K562 (cell line): ENCODE data around the gene ANKRD61. TPM values are rescaled to one million over a fixed set of nuclear protein-coding genes. Genes with fewer than 3 reads are reported as not detected.

Source experiments
- ATF4 ChIP-seq: fragments of 450-650 bp; formaldehyde crosslinking; IDR thresholded peaks from 2 replicates; pipeline ENCODE4 v1.4.0; 2022; ENCODE audit warnings: mild to moderate bottlenecking, moderate library complexity
- BCOR ChIP-seq: fragments of 450-650 bp; IDR thresholded peaks from 2 replicates; pipeline ENCODE4 v1.6.1; 2016
- CREB1 ChIP-seq, 2 experiments: sonication (generic) in 1 of 2; formaldehyde crosslinking in 1 of 2; IDR thresholded peaks; 2 replicates each; pipeline versions ENCODE4 v1.6.1 to v1.8.0; 2012 to 2022; ENCODE audit warnings: inconsistent platforms in 1 of 2, mild to moderate bottlenecking in 1 of 2, missing genetic modification reagents in 1 of 2, moderate library complexity in 1 of 2
- DPF2 ChIP-seq: fragments of 450-650 bp; IDR thresholded peaks from 2 replicates; pipeline ENCODE4 v1.6.1; 2016
- FOXK2 ChIP-seq, 2 experiments: fragments of 450-650 bp; IDR thresholded peaks in 1 of 2; conservative IDR thresholded peaks in 1 of 2; 2 replicates each; pipeline ENCODE4 v1.6.1; 2016; ENCODE audit warnings: low read depth in 2 of 2, mild to moderate bottlenecking in 1 of 2
- ID3 ChIP-seq, 2 experiments: fragments of 250-450 bp in 1 of 2; fragments of 450-650 bp in 1 of 2; sonication (Bioruptor Pico) in 1 of 2; IDR thresholded peaks; 2 replicates each; pipeline versions ENCODE4 v1.6.1 to v1.8.0; 2016 to 2021; ENCODE audit warnings: mild to moderate bottlenecking in 2 of 2, moderate library complexity in 2 of 2, missing compliant biosample characterization in 1 of 2, missing genetic modification characterization in 1 of 2
- MTA2 ChIP-seq: fragments of 450-650 bp; IDR thresholded peaks from 2 replicates; pipeline ENCODE4 v1.6.1; 2016; ENCODE audit warnings: low read depth
- NFYB ChIP-seq: IDR thresholded peaks from 2 replicates; pipeline ENCODE4 v1.6.1; 2011; ENCODE audit warnings: mild to moderate bottlenecking, moderate library complexity; ENCODE audit not compliant: insufficient read length; ENCODE audit errors: extremely low read depth
- POLR2G ChIP-seq: fragments of 200-400 bp; formaldehyde crosslinking; IDR thresholded peaks from 2 replicates; pipeline ENCODE4 v1.6.1; 2017; ENCODE audit warnings: low read depth, mild to moderate bottlenecking, antibody characterized with exemption, low read length, moderate library complexity
- SMARCE1 ChIP-seq: fragments of 450-650 bp; IDR thresholded peaks from 2 replicates; pipeline ENCODE4 v1.7.1; 2016; ENCODE audit warnings: mild to moderate bottlenecking
- SRSF1 ChIP-seq: fragments of 200-400 bp; formaldehyde crosslinking; IDR thresholded peaks from 2 replicates; pipeline ENCODE4 v1.6.1; 2017; ENCODE audit warnings: mild to moderate bottlenecking, low read depth, low read length, moderate library complexity
- STAT6 ChIP-seq: sonication (generic); formaldehyde crosslinking; IDR thresholded peaks from 2 replicates; pipeline ENCODE4 v1.8.1; 2023; ENCODE audit warnings: mild to moderate bottlenecking, missing genetic modification reagents
- USF2 ChIP-seq: sonication (generic); formaldehyde crosslinking; IDR thresholded peaks from 2 replicates; pipeline ENCODE4 v1.5.0; 2020; ENCODE audit warnings: missing genetic modification reagents
- ZBTB8A ChIP-seq: fragments of 450-650 bp; IDR thresholded peaks from 2 replicates; pipeline ENCODE4 v1.6.1; 2018; ENCODE audit warnings: mild to moderate bottlenecking, moderate library complexity; ENCODE audit not compliant: partially characterized antibody
- ZFP30 ChIP-seq: fragments of 250-450 bp; sonication (Bioruptor Pico); IDR thresholded peaks from 2 replicates; pipeline ENCODE4 v1.8.0; 2022; ENCODE audit warnings: moderate library complexity, mild to moderate bottlenecking, inconsistent platforms, borderline replicate concordance
- ZFX ChIP-seq: sonication (generic); formaldehyde crosslinking; IDR thresholded peaks from 2 replicates; pipeline ENCODE4 v1.8.0; 2022; ENCODE audit warnings: mild to moderate bottlenecking, missing genetic modification reagents, moderate library complexity
- ZNF263 ChIP-seq: sonication (generic); formaldehyde crosslinking; IDR thresholded peaks from 2 replicates; pipeline ENCODE4 v1.8.0; 2022; ENCODE audit warnings: mild to moderate bottlenecking, missing genetic modification reagents, borderline replicate concordance
- polyA plus RNA-seq, 8 experiments: library from polyadenylated mRNA; depleted of rRNA in 4 of 8; stranded (reverse) in 5 of 8; unstranded in 3 of 8; fragments of >200 nt; fragmentation: Nextera tagmentation in 2 of 8; fragmentation: Illumina TruSeq in 1 of 8; extraction: Ambion mirVana in 2 of 8; extraction: Trizol in 1 of 8; gene quantifications; 2 replicates each; pipeline versions ENCODE4 v1.2.1 to v1.2.3, GENCODE V29; 2011 to 2014; ENCODE audit warnings: inconsistent platforms in 1 of 8, missing spikeins in 1 of 8
- total RNA-seq, 7 experiments: library from RNA; depleted of rRNA in 6 of 7; stranded (reverse); fragments of >200 nt in 6 of 7; fragmentation: Illumina TruSeq in 2 of 7; extraction: Trizol in 2 of 7; gene quantifications; 2 replicates each; pipeline versions ENCODE4 v1.2.1 to v1.2.3, GENCODE V29; 2011 to 2021; ENCODE audit warnings: low replicate concordance in 1 of 7
- TF ChIP-seq, protein P1 (sequence below): IDR thresholded peaks from 3 replicates; pipeline ENCODE4 v1.6.1; 2011; ENCODE audit warnings: borderline replicate concordance, mild to moderate bottlenecking, moderate library complexity; ENCODE audit not compliant: insufficient read length; ENCODE audit errors: extremely low read depth

The ANKRD61 gene
- total and polyA plus RNA-seq, 9 of the 15 experiments (the other 6 are each of a cell fraction or from before 2014, with no cell fraction given): 0.08 to 0.11 (median 0.09) TPM; not detected in 5

DNA sequence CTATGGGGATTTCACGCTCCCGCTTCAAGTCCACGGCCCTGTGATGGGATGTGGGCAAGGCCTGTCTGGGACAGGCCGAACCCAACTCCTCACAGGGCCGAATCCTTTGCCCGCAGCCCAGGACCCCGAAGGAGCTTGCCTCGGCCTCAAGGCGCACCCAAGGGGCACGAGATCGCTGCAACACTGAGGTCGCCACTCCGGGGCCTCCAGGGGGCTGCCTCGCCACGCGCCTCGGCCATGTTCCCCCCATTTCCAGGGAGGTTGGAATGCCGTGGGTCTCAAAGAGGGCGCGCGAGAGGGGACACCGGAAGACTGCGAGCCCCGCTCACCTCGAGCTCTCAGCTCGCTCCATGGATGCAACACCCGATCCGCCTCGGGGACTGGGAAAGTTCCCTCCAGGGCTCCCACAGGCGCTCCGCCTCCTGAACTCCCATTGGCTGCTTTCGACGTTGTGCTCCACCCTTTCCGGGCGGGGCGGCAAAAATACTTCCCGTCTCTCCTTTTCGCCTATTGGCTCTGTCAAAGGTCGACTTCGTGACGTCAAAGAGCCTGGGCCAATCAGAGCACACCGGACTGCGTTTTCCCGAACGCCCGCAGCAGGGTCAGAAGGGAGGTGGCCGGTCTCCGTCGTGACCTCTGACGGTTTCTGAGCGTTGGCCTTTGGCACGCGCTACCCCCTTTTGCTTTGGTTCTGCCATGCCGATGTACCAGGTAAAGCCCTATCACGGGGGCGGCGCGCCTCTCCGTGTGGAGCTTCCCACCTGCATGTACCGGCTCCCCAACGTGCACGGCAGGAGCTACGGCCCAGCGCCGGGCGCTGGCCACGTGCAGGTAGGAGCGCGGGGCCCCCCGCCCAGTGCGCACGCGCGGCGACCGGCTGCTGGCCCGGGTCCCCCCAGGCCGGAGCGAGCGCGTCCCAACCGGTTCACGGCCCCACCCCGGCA, 22.2 kb upstream of the ANKRD61 start, which contains the start of the genes AIMP2 and PMS2 (continued):
- TF ChIP-seq STAT6 (CRISPR knock-in tag): peak; percentile 92; the same call in 1 of the 2 replicates
- TF ChIP-seq NFYB: peak; percentile 98
- peak; percentile 67 for TF ChIP-seq USF2 (CRISPR knock-in tag)
- TF ChIP-seq DPF2: no peak
- TF ChIP-seq ZBTB8A: no peak
- peak; percentile 96 for TF ChIP-seq ZFX (CRISPR knock-in tag)
- no peak for TF ChIP-seq BCOR
- peak; percentile 69 for TF ChIP-seq ATF4 (CRISPR knock-in tag)
- no peak; the same call in 1 of the 2 replicates for TF ChIP-seq SMARCE1
- peak; percentile 43 to 48; a peak in 1 of 4 replicates for TF ChIP-seq FOXK2 (conservative IDR thresholded peaks at IDR 0.05 in 1 of 2, IDR thresholded peaks at IDR 0.05 in 1 of 2; ENCODE audit: low read depth in 2 of 2)
- no peak for TF ChIP-seq ID3 (CRISPR knock-in tag; IDR thresholded peaks at IDR 0.05)
- TF ChIP-seq ID3 (tag; IDR thresholded peaks at IDR 0.05): peak; percentile 94
- no peak for TF ChIP-seq MTA2
- TF ChIP-seq SRSF1: 0 out of 2 replicates have a peak, but pooled peaks have one; percentile 18
- peak; percentile 80; the same call in 1 of the 2 replicates for TF ChIP-seq ZNF263 (CRISPR knock-in tag)
- TF ChIP-seq ZFP30 (CRISPR knock-in tag): no peak
- TF ChIP-seq CREB1 (IDR thresholded peaks at IDR 0.05): peak; percentile 81
- peak; percentile 91 for TF ChIP-seq CREB1 (CRISPR knock-in tag; IDR thresholded peaks at IDR 0.05)
- peak; percentile 95 for TF ChIP-seq POLR2G
- TF ChIP-seq, protein P1, sequence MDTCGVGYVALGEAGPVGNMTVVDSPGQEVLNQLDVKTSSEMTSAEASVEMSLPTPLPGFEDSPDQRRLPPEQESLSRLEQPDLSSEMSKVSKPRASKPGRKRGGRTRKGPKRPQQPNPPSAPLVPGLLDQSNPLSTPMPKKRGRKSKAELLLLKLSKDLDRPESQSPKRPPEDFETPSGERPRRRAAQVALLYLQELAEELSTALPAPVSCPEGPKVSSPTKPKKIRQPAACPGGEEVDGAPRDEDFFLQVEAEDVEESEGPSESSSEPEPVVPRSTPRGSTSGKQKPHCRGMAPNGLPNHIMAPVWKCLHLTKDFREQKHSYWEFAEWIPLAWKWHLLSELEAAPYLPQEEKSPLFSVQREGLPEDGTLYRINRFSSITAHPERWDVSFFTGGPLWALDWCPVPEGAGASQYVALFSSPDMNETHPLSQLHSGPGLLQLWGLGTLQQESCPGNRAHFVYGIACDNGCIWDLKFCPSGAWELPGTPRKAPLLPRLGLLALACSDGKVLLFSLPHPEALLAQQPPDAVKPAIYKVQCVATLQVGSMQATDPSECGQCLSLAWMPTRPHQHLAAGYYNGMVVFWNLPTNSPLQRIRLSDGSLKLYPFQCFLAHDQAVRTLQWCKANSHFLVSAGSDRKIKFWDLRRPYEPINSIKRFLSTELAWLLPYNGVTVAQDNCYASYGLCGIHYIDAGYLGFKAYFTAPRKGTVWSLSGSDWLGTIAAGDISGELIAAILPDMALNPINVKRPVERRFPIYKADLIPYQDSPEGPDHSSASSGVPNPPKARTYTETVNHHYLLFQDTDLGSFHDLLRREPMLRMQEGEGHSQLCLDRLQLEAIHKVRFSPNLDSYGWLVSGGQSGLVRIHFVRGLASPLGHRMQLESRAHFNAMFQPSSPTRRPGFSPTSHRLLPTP: no peak
